Measurements from ENCODE around the gene DLX6.

The DLX6 gene

DNA sequence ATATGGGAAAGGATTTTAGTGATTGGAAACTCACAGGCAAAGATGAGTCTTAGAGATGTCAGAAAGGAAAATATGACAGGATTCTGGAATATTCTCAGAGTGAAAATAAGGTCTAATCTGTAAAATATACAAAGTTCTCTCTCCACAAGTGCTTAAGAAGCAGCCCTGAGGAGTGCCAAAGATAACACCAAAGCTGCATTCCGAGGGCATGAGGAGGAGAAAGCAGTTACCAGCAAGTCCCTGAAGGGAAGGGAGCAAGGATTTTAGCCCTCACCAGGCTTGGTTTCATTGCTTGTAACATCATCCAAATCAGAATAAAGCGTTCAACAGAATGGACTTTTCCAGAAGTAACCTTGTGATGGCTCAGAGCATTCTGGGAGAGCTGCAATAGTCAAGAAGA lies 31.4 kb upstream of the DLX6 start:
- H3K9me3 ChIP-seq (ENCODE audit: severe bottlenecking), result no peaks in the 10 kb centered on the region
- no peak for DNase-seq
- TF ChIP-seq CTCF (IDR thresholded peaks at IDR 0.05; ENCODE audit: low read depth, low read length), result no peak
- no peak overlapping the region for H3K27ac ChIP-seq
- H3K4me3 ChIP-seq (ENCODE audit: low read depth, low read length), result no peak overlapping the region
- no peaks in the 10 kb centered on the region for H3K27me3 ChIP-seq (ENCODE audit: insufficient read depth, low read depth, severe bottlenecking)
- no peaks in the 10 kb centered on the region for H3K36me3 ChIP-seq

- H3K27ac ChIP-seq, result no peak overlapping the region
- no peak overlapping the region for H3K4me3 ChIP-seq (ENCODE audit: low read depth, low read length)
- TF ChIP-seq CTCF (IDR thresholded peaks at IDR 0.05; ENCODE audit: low read depth, low read length), result no peak
- no peaks in the 10 kb centered on the region for H3K27me3 ChIP-seq (ENCODE audit: insufficient read depth, low read depth, severe bottlenecking)
- H3K36me3 ChIP-seq, result no peaks in the 10 kb centered on the region
- no peak for DNase-seq
- H3K9me3 ChIP-seq (ENCODE audit: severe bottlenecking), result no peaks in the 10 kb centered on the region
Measured at GRCh38 chr7:96976106-96976505, 29.2 kb upstream of the DLX6 start.

- Histone ChIP-seq H3K27me3 (ENCODE audit: insufficient read depth, low read depth, severe bottlenecking) (no peaks in the 10 kb centered on the region), H3K4me3 (ENCODE audit: low read depth, low read length) (no peak overlapping the region), H3K36me3 (no peaks in the 10 kb centered on the region), H3K9me3 (ENCODE audit: severe bottlenecking) (no peaks in the 10 kb centered on the region), H3K27ac (no peak overlapping the region)
- no peak for DNase-seq
- no peak for TF ChIP-seq CTCF (IDR thresholded peaks at IDR 0.05; ENCODE audit: low read depth, low read length)
Measured at GRCh38 chr7:96977445-96977844, 27.9 kb upstream of the DLX6 start.

GRCh38 chr7:96979551-96980276 lies 25.6 kb upstream of the DLX6 start:
- Histone ChIP-seq H3K27ac (no peak overlapping the region), H3K4me3 (ENCODE audit: low read depth, low read length) (no peak overlapping the region), H3K9me3 (ENCODE audit: severe bottlenecking) (no peaks in the 10 kb centered on the region), H3K27me3 (ENCODE audit: insufficient read depth, low read depth, severe bottlenecking) (no peaks in the 10 kb centered on the region), H3K36me3 (no peaks in the 10 kb centered on the region)
- TF ChIP-seq CTCF (IDR thresholded peaks at IDR 0.05; ENCODE audit: low read depth, low read length), result no peak
- no peak for DNase-seq

DNA sequence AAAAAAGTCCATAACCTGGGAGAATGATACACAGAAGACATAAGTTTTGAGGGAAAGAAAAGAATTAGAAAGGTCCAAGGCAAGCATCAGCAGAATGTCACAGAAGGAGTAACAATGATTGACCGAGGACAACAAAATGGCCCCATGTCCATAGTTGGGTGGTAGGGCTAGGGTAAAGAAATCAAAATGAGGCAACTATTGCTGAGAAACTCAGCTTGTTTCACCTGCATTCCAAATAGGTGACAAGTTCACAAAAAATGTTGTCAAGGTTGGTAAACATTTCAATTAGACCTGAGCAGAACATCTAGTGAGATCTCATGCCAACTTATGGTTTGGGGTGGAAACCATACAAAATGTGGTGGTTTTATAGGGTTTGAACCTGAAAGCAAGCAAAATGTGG lies 22.8 kb upstream of the DLX6 start:
- H3K27ac ChIP-seq, result no peak overlapping the region
- no peaks in the 10 kb centered on the region for H3K36me3 ChIP-seq
- H3K9me3 ChIP-seq (ENCODE audit: severe bottlenecking), result no peaks in the 10 kb centered on the region
- no peak overlapping the region for H3K4me3 ChIP-seq (ENCODE audit: low read depth, low read length)
- H3K27me3 ChIP-seq (ENCODE audit: insufficient read depth, low read depth, severe bottlenecking), result no peaks in the 10 kb centered on the region
- TF ChIP-seq CTCF (IDR thresholded peaks at IDR 0.05; ENCODE audit: low read depth, low read length), result no peak
- DNase-seq, result no peak

- Histone ChIP-seq H3K27ac (no peak overlapping the region), H3K4me3 (ENCODE audit: low read depth, low read length) (no peak overlapping the region), H3K27me3 (ENCODE audit: insufficient read depth, low read depth, severe bottlenecking) (no peaks in the 10 kb centered on the region), H3K9me3 (ENCODE audit: severe bottlenecking) (no peaks in the 10 kb centered on the region), H3K36me3 (no peaks in the 10 kb centered on the region)
- no peak for DNase-seq
- TF ChIP-seq CTCF (IDR thresholded peaks at IDR 0.05; ENCODE audit: low read depth, low read length), result no peak
Measured at GRCh38 chr7:96985992-96986391, 19.4 kb upstream of the DLX6 start.

Data from WERI-Rb-1 (cell line).